HEK293 (cell line): Measurements from ENCODE around the gene WDFY2.

ENCODE experiments used
- CTCF ChIA-PET: fragments of 350-600 bp; formaldehyde crosslinking; extraction: SDS; loops from one replicate; lab custom pipeline; 2021; ENCODE audit warnings: antibody characterized with exemption; lab: Yijun Ruan, JAX
- POLR2A ChIA-PET: fragments of 300-600 bp; formaldehyde crosslinking; extraction: SDS; loops from one replicate; lab custom pipeline; 2020; ENCODE audit warnings: antibody characterized with exemption, inconsistent platforms; lab: Yijun Ruan, JAX
- H3K27ac ChIP-seq: fragments of 200-500 bp; sonication (Bioruptor generic); 2 replicates; pipeline ENCODE4 v1.5.1; 2014; ENCODE audit warnings: low read depth, low read length, control low read depth, inconsistent platforms; ENCODE audit errors: extremely low read depth
- H3K36me3 ChIP-seq, 2 experiments: fragments of 200-500 bp in 1 of 2; sonication (Bioruptor generic) in 1 of 2; 1 replicate in 1 of 2; 2 replicates in 1 of 2; pipeline ENCODE4 v1.5.1; 2014 to 2017; ENCODE audit warnings: inconsistent platforms in 2 of 2, low read length in 2 of 2; ENCODE audit not compliant: control insufficient read depth in 2 of 2, insufficient read depth in 1 of 2
- H3K4me1 ChIP-seq: fragments of 200-500 bp; sonication (Bioruptor generic); 2 replicates; pipeline ENCODE4 v1.5.1; 2014; ENCODE audit warnings: mild to moderate bottlenecking, low read length, inconsistent platforms; ENCODE audit not compliant: control insufficient read depth, insufficient read depth
- H3K4me3 ChIP-seq: 2 replicates; pipeline ENCODE4 v1.5.1; 2011; ENCODE audit warnings: low read depth, mild to moderate bottlenecking, control low read depth, low read length, moderate library complexity
- H3K9me3 ChIP-seq: fragments of 200-500 bp; sonication (Bioruptor generic); 2 replicates; pipeline ENCODE4 v1.5.1; 2014; ENCODE audit warnings: low read depth, low read length, inconsistent platforms; ENCODE audit not compliant: control insufficient read depth, insufficient read depth
- BCL11B ChIP-seq: fragments of 450-650 bp; formaldehyde crosslinking; IDR thresholded peaks from 2 replicates; pipeline ENCODE4 v1.5.1; 2016; ENCODE audit warnings: low read depth, missing biosample characterization, missing genetic modification characterization
- WT1 ChIP-seq: fragments of 450-650 bp; formaldehyde crosslinking; IDR thresholded peaks from 2 replicates; pipeline ENCODE4 v1.5.1; 2016; ENCODE audit warnings: missing biosample characterization, missing genetic modification characterization
- ZBTB17 ChIP-seq: fragments of 450-650 bp; formaldehyde crosslinking; IDR thresholded peaks from 2 replicates; pipeline ENCODE4 v1.5.1; 2016; ENCODE audit warnings: missing biosample characterization, missing genetic modification characterization
- ZBTB48 ChIP-seq: fragments of 450-650 bp; formaldehyde crosslinking; IDR thresholded peaks from 2 replicates; pipeline ENCODE4 v1.5.1; 2016; ENCODE audit warnings: missing biosample characterization, missing genetic modification characterization
- ZFHX2 ChIP-seq: fragments of 450-650 bp; formaldehyde crosslinking; conservative IDR thresholded peaks from 2 replicates; pipeline ENCODE4 v1.5.1; 2016; ENCODE audit warnings: missing biosample characterization, missing genetic modification characterization
- ZIC2 ChIP-seq: fragments of 450-650 bp; formaldehyde crosslinking; IDR thresholded peaks from 2 replicates; pipeline ENCODE4 v1.5.1; 2016; ENCODE audit warnings: missing biosample characterization, missing genetic modification characterization
- ZNF157 ChIP-seq: fragments of 450-650 bp; formaldehyde crosslinking; IDR thresholded peaks from 2 replicates; pipeline ENCODE4 v1.5.1; 2016; ENCODE audit warnings: missing biosample characterization, missing genetic modification characterization
- ZNF324 ChIP-seq: fragments of 450-650 bp; formaldehyde crosslinking; IDR thresholded peaks from 2 replicates; pipeline ENCODE4 v1.5.1; 2016; ENCODE audit warnings: missing biosample characterization, missing genetic modification characterization
- ZNF335 ChIP-seq: fragments of 450-650 bp; formaldehyde crosslinking; conservative IDR thresholded peaks from 2 replicates; pipeline ENCODE4 v1.5.1; 2016; ENCODE audit warnings: missing biosample characterization, missing genetic modification characterization
- ZNF510 ChIP-seq: fragments of 450-650 bp; formaldehyde crosslinking; IDR thresholded peaks from 2 replicates; pipeline ENCODE4 v1.5.1; 2018; ENCODE audit warnings: mild to moderate bottlenecking, missing genetic modification characterization, missing biosample characterization; ENCODE audit not compliant: insufficient replicate concordance
- ZNF518A ChIP-seq: fragments of 450-650 bp; formaldehyde crosslinking; conservative IDR thresholded peaks from 2 replicates; pipeline ENCODE4 v1.5.1; 2016; ENCODE audit warnings: low read depth, missing biosample characterization, missing genetic modification characterization
- ZNF596 ChIP-seq: fragments of 450-650 bp; IDR thresholded peaks from 2 replicates; pipeline ENCODE4 v1.5.0; 2018; ENCODE audit warnings: missing biosample characterization, mild to moderate bottlenecking, missing genetic modification characterization, moderate library complexity
- ZNF600 ChIP-seq: fragments of 450-650 bp; formaldehyde crosslinking; IDR thresholded peaks from 2 replicates; pipeline ENCODE4 v1.5.1; 2016; ENCODE audit warnings: missing biosample characterization, missing genetic modification characterization
- ZNF639 ChIP-seq: fragments of 450-650 bp; formaldehyde crosslinking; IDR thresholded peaks from 2 replicates; pipeline ENCODE4 v1.5.1; 2016; ENCODE audit warnings: missing biosample characterization, missing genetic modification characterization
- ZNF76 ChIP-seq: fragments of 450-650 bp; formaldehyde crosslinking; IDR thresholded peaks from 2 replicates; pipeline ENCODE4; 2016; ENCODE audit warnings: low read depth, missing biosample characterization, missing genetic modification characterization, borderline replicate concordance
- ZNF830 ChIP-seq: fragments of 450-650 bp; IDR thresholded peaks from 2 replicates; pipeline ENCODE4 v1.5.0; 2018; ENCODE audit warnings: missing biosample characterization, missing genetic modification characterization, low read depth, mild to moderate bottlenecking, moderate library complexity
- ZSCAN5A ChIP-seq: fragments of 450-650 bp; formaldehyde crosslinking; IDR thresholded peaks from 2 replicates; pipeline ENCODE4 v1.5.1; 2016; ENCODE audit warnings: missing biosample characterization, missing genetic modification characterization

Gene WDFY2

GRCh38 chr13:51581148-51581820 lies 3.0 kb upstream of the WDFY2 start (continued):
- TF ChIP-seq ZSCAN5A (tag by site-specific recombination) (no peak), ZNF830 (no peak), ZNF157 (tag by site-specific recombination) (no peak), ZNF600 (no peak), ZNF596 (tag by site-specific recombination) (no peak)
- TF ChIP-seq, all 188 proteins: peak for 0

- ChIA-PET POLR2A (interaction anchor here (0.6 to 5.0 kb wide), 3 partner anchors 131 to 203 kb away, joined by 3 to 77 read pairs (median 4); partner anchors contain the start of gene INTS6), CTCF (interaction anchor here (0.6 kb wide), 1 partner anchor 232 kb away, joined by 3 read pairs; no protein-coding TSS in a partner anchor)
- Histone ChIP-seq H3K36me3 (no peaks in the 10 kb centered on the region), H3K27ac (peak overlapping the region; percentile 76), H3K4me3 (peak overlapping the region; percentile 65), H3K9me3 (no peaks in the 10 kb centered on the region), H3K4me1 (peaks cover 11% of the 10 kb centered on the region)
- TF ChIP-seq ZNF324 (tag by site-specific recombination) (0 out of 2 replicates have a peak, but pooled peaks have one; percentile 35), ZNF518A (peak; percentile 67; the same call in 1 of the 2 replicates), ZNF157 (tag by site-specific recombination) (no peak), ZNF510 (tag by site-specific recombination) (no peak), ZNF639 (tag by site-specific recombination) (0 out of 2 replicates have a peak, but pooled peaks have one; percentile 33), ZFHX2 (tag by site-specific recombination) (peak; percentile 39), ZIC2 (no peak; the same call in none of the 2 replicates), ZNF76 (tag by site-specific recombination) (no peak), ZBTB48 (tag by site-specific recombination) (no peak), ZBTB17 (tag by site-specific recombination) (peak; percentile 55; the same call in 1 of the 2 replicates), WT1 (tag by site-specific recombination) (no peak), ZNF335 (peak; percentile 61), BCL11B (tag by site-specific recombination) (0 out of 2 replicates have a peak, but pooled peaks have one; percentile 50)
These were observed 790 bp upstream of the WDFY2 start for GRCh38 chr13:51583469-51583874.
